ENCODE data around the gene TMEM106C.

The TMEM106C gene

GRCh38 chr12:48017921-48018617 lies 54.7 kb downstream of the TMEM106C start:
- DNase-seq, result no peak

Data from activated T-cell treated with anti-CD3 and anti-CD28 coated beads, Interleukin-2, amount 50 U/mL, for 1 hour (primary cell).